Spinal cord (tissue), 10 donors: ENCODE data around the gene PEPD. TPM values are rescaled to one million over a fixed set of nuclear protein-coding genes. Genes with fewer than 3 reads are reported as not detected.

ENCODE experiments used
- DNase-seq, 6 donors: peaks; one replicate each; pipeline versions ENCODE4 v3.0.0 to v3.0.0-alpha.2; 2013 to 2015; ENCODE audit warnings: low spot score in 6 of 6, low read depth in 4 of 6
- H3K27ac ChIP-seq: one replicate; pipeline ENCODE4 v1.5.1; 2013; ENCODE audit warnings: low read depth, low read length, control low read depth
- H3K27me3 ChIP-seq: one replicate; pipeline ENCODE4 v1.6.1; 2013; ENCODE audit warnings: low read length; ENCODE audit not compliant: control insufficient read depth, insufficient read depth
- H3K36me3 ChIP-seq: one replicate; pipeline ENCODE4 v1.6.1; 2013; ENCODE audit warnings: low read length; ENCODE audit not compliant: control insufficient read depth, insufficient read depth
- H3K4me1 ChIP-seq: one replicate; pipeline ENCODE4 v1.6.1; 2013; ENCODE audit warnings: low read length; ENCODE audit not compliant: control insufficient read depth, insufficient read depth
- H3K4me3 ChIP-seq: one replicate; pipeline ENCODE4 v1.5.1; 2013; ENCODE audit warnings: low read depth, low read length, control low read depth
- H3K9me3 ChIP-seq: one replicate; pipeline ENCODE4 v1.6.1; 2013; ENCODE audit warnings: low read length; ENCODE audit not compliant: control insufficient read depth, insufficient read depth
- WGBS: methylation state at CpG from one replicate; pipeline ENCODE4 v1.1.5; 2013; ENCODE audit warnings: missing lambda C conversion rate; ENCODE audit not compliant: insufficient coverage; 5-methylcytosine and 5-hydroxymethylcytosine counted together
- polyA plus RNA-seq, 2 donors: library from polyadenylated mRNA; unstranded; fragments of 120-200 nt; gene quantifications; one replicate each; pipeline ENCODE4 v1.2.1, GENCODE V29; 2013; ENCODE audit not compliant: insufficient read length in 2 of 2
- total RNA-seq, 2 donors: library from RNA; depleted of rRNA in 1 of 2; stranded (reverse); fragments of 120-200 nt in 1 of 2; fragments of >200 nt in 1 of 2; gene quantifications; one replicate each; pipeline versions ENCODE4 v1.2.3 to v1.2.4, GENCODE V29; 2013 to 2014
- donor health status: healthy.

PEPD gene
- total and polyA plus RNA-seq, 4 donors: 30.0 to 62.6 (median 48.6) TPM

- Histone ChIP-seq H3K9me3 (no peaks in the 10 kb centered on the region), H3K36me3 (peaks cover 30% of the 10 kb centered on the region), H3K27ac (no peak overlapping the region), H3K27me3 (no peaks in the 10 kb centered on the region), H3K4me3 (no peak overlapping the region), H3K4me1 (peaks cover under 1% of the 10 kb centered on the region)
- DNase-seq: peak in 1 of 6 donors; percentile 67
- WGBS: 77% methylated on average over 6 of the region's 6 CpGs
These were observed 47.8 kb downstream of the PEPD start for GRCh38 chr19:33473653-33474305.

GRCh38 chr19:33472691-33473652, 48.6 kb downstream of the PEPD start:
- no peak overlapping the region for H3K4me3 ChIP-seq
- H3K27ac ChIP-seq: no peak overlapping the region
- DNase-seq: peak in 1 of 6 donors; percentile 67
- 67% methylated on average over 19 of the region's 23 CpGs for WGBS
- H3K4me1 ChIP-seq: peaks cover 8% of the 10 kb centered on the region
- no peaks in the 10 kb centered on the region for H3K27me3 ChIP-seq
- no peaks in the 10 kb centered on the region for H3K9me3 ChIP-seq
- peaks cover 37% of the 10 kb centered on the region for H3K36me3 ChIP-seq

- H3K9me3 ChIP-seq: no peaks in the 10 kb centered on the region
- H3K4me3 ChIP-seq: no peak overlapping the region
- no peak overlapping the region for H3K27ac ChIP-seq
- H3K4me1 ChIP-seq: peaks cover 8% of the 10 kb centered on the region
- no peaks in the 10 kb centered on the region for H3K27me3 ChIP-seq
- peaks cover 34% of the 10 kb centered on the region for H3K36me3 ChIP-seq
- WGBS: 90% methylated on average over 4 of the region's 4 CpGs
- DNase-seq: no peak
These were observed 49.4 kb downstream of the PEPD start for GRCh38 chr19:33472226-33472625.

GRCh38 chr19:33471111-33471996, 50.2 kb downstream of the PEPD start:
- 97% methylated on average over 11 of the region's 13 CpGs for WGBS
- Histone ChIP-seq H3K27me3 (no peaks in the 10 kb centered on the region), H3K27ac (no peak overlapping the region), H3K9me3 (no peaks in the 10 kb centered on the region), H3K4me3 (no peak overlapping the region), H3K4me1 (peaks cover 8% of the 10 kb centered on the region), H3K36me3 (peaks cover 29% of the 10 kb centered on the region)
- DNase-seq: no peak

- H3K4me1 ChIP-seq: peaks cover 8% of the 10 kb centered on the region
- no peak for DNase-seq
These were observed 50.9 kb downstream of the PEPD start for GRCh38 chr19:33470686-33471085.

GRCh38 chr19:33470040-33470330, 51.6 kb downstream of the PEPD start:
- H3K27me3 ChIP-seq: no peaks in the 10 kb centered on the region
- no peaks in the 10 kb centered on the region for H3K9me3 ChIP-seq
- H3K36me3 ChIP-seq: peaks cover 28% of the 10 kb centered on the region
- H3K4me1 ChIP-seq: peaks cover 8% of the 10 kb centered on the region
- 89% methylated on average over 7 of the region's 7 CpGs for WGBS
- H3K27ac ChIP-seq: no peak overlapping the region
- no peak for DNase-seq
- no peak overlapping the region for H3K4me3 ChIP-seq

More at GRCh38 chr19:33470686-33471085, 50.9 kb downstream of the PEPD start:
- H3K27ac ChIP-seq: no peak overlapping the region
- no peak overlapping the region for H3K4me3 ChIP-seq
- H3K9me3 ChIP-seq: no peaks in the 10 kb centered on the region
- 91% methylated on average over 3 of the region's 5 CpGs for WGBS
- H3K27me3 ChIP-seq: no peaks in the 10 kb centered on the region
- H3K36me3 ChIP-seq: peaks cover 28% of the 10 kb centered on the region

GRCh38 chr19:33469171-33470039, 52.2 kb downstream of the PEPD start:
- no peak for DNase-seq
- H3K27ac ChIP-seq: no peak overlapping the region

GRCh38 chr19:33468361-33469170, 53.0 kb downstream of the PEPD start:
- H3K9me3 ChIP-seq: no peaks in the 10 kb centered on the region

More at GRCh38 chr19:33469171-33470039, 52.2 kb downstream of the PEPD start:
- WGBS: 88% methylated on average over 20 of the region's 20 CpGs
- Histone ChIP-seq H3K27me3 (no peaks in the 10 kb centered on the region), H3K36me3 (peaks cover 24% of the 10 kb centered on the region), H3K4me1 (peaks cover 9% of the 10 kb centered on the region), H3K4me3 (no peak overlapping the region), H3K9me3 (no peaks in the 10 kb centered on the region)

More at GRCh38 chr19:33468361-33469170, 53.0 kb downstream of the PEPD start:
- 65% methylated on average over 31 of the region's 31 CpGs for WGBS
- peak in 1 of 6 donors; percentile 60 for DNase-seq
- Histone ChIP-seq H3K4me1 (peaks cover 17% of the 10 kb centered on the region), H3K36me3 (peaks cover 27% of the 10 kb centered on the region), H3K4me3 (no peak overlapping the region), H3K27me3 (no peaks in the 10 kb centered on the region), H3K27ac (no peak overlapping the region)
